Liver (tissue), 9 donors: ENCODE data around the gene ARHGAP9. TPM values are rescaled to one million over a fixed set of nuclear protein-coding genes. Genes with fewer than 3 reads are reported as not detected.

Experiments
- DNase-seq: peaks from one replicate; pipeline ENCODE4 v3.0.0-alpha.2; 2017; ENCODE audit warnings: low spot score
- H3K27ac ChIP-seq, 2 donors: one replicate each; pipeline ENCODE4 v1.7.0; 2013; ENCODE audit warnings: inconsistent platforms in 2 of 2, low read length in 2 of 2, control low read depth in 1 of 2, low read depth in 1 of 2, mild to moderate bottlenecking in 1 of 2
- H3K27me3 ChIP-seq, 4 donors: one replicate each; pipeline versions ENCODE4 v1.6.1 to v1.7.0; 2013; ENCODE audit warnings: low read length in 3 of 4, inconsistent platforms in 1 of 4, mild to moderate bottlenecking in 1 of 4, moderate library complexity in 1 of 4; ENCODE audit not compliant: control insufficient read depth in 4 of 4, insufficient read depth in 4 of 4
- H3K36me3 ChIP-seq, 4 donors: one replicate each; pipeline versions ENCODE4 v1.6.1 to v1.7.0; 2013; ENCODE audit warnings: low read length in 3 of 4, mild to moderate bottlenecking in 3 of 4, low read depth in 1 of 4, moderate library complexity in 1 of 4; ENCODE audit not compliant: control insufficient read depth in 4 of 4, insufficient read depth in 3 of 4
- H3K4me1 ChIP-seq, 4 donors: one replicate each; pipeline versions ENCODE4 v1.6.1 to v1.7.0; 2013; ENCODE audit warnings: low read length in 3 of 4, mild to moderate bottlenecking in 3 of 4, moderate library complexity in 1 of 4; ENCODE audit not compliant: control insufficient read depth in 4 of 4, insufficient read depth in 4 of 4
- H3K4me3 ChIP-seq, 3 donors: one replicate each; pipeline versions ENCODE4 v1.6.1 to v1.7.0; 2013; ENCODE audit warnings: low read length in 3 of 3, control low read depth in 1 of 3, low read depth in 1 of 3, mild to moderate bottlenecking in 1 of 3
- H3K9ac ChIP-seq, 2 donors: one replicate each; pipeline ENCODE4 v1.7.0; 2013; ENCODE audit warnings: low read length in 2 of 2, mild to moderate bottlenecking in 2 of 2, moderate library complexity in 2 of 2, control low read depth in 1 of 2, low read depth in 1 of 2
- H3K9me3 ChIP-seq, 4 donors: one replicate each; pipeline versions ENCODE4 v1.6.1 to v1.7.0; 2013; ENCODE audit warnings: low read length in 3 of 4; ENCODE audit not compliant: control insufficient read depth in 4 of 4
- ATF3 ChIP-seq: IDR thresholded peaks from 2 replicates; pipeline ENCODE4 v1.6.1; 2016; ENCODE audit warnings: antibody characterized with exemption
- CTCF ChIP-seq: fragments of 150-350 bp; IDR thresholded peaks from 2 replicates; pipeline ENCODE4 v1.5.1; 2017; ENCODE audit warnings: improper control_type of control experiment, low read depth, low read length; ENCODE audit not compliant: missing input control
- EGR1 ChIP-seq, 2 donors: IDR thresholded peaks; 2 replicates each; pipeline ENCODE4 v1.6.1; 2016 to 2018; ENCODE audit warnings: antibody characterized with exemption in 2 of 2, low read depth in 2 of 2
- FOXA1 ChIP-seq: IDR thresholded peaks from 2 replicates; pipeline ENCODE4 v1.6.1; 2016; ENCODE audit warnings: antibody characterized with exemption
- FOXA2 ChIP-seq: IDR thresholded peaks from 2 replicates; pipeline ENCODE4 v1.6.1; 2016; ENCODE audit warnings: antibody characterized with exemption
- GABPA ChIP-seq, 2 donors: IDR thresholded peaks in 1 of 2; conservative IDR thresholded peaks in 1 of 2; 2 replicates each; pipeline ENCODE4 v1.6.1; 2016; ENCODE audit warnings: antibody characterized with exemption in 2 of 2, mild to moderate bottlenecking in 1 of 2, moderate library complexity in 1 of 2
- HNF4A ChIP-seq, 2 donors: conservative IDR thresholded peaks; 2 replicates each; pipeline ENCODE4 v1.6.1; 2016; ENCODE audit warnings: antibody characterized with exemption in 2 of 2, mild to moderate bottlenecking in 2 of 2
- HNF4G ChIP-seq: IDR thresholded peaks from 2 replicates; pipeline ENCODE4 v1.6.1; 2016; ENCODE audit warnings: antibody characterized with exemption
- JUND ChIP-seq, 2 donors: IDR thresholded peaks; 2 replicates each; pipeline ENCODE4 v1.6.1; 2016; ENCODE audit warnings: antibody characterized with exemption in 2 of 2
- NR2F2 ChIP-seq: IDR thresholded peaks from 2 replicates; pipeline ENCODE4 v1.6.1; 2016; ENCODE audit warnings: antibody characterized with exemption
- RAD21 ChIP-seq, 2 donors: IDR thresholded peaks; 2 replicates each; pipeline ENCODE4 v1.6.1; 2016; ENCODE audit warnings: antibody characterized with exemption in 2 of 2, mild to moderate bottlenecking in 2 of 2
- REST ChIP-seq: IDR thresholded peaks from 2 replicates; pipeline ENCODE4 v1.6.1; 2016; ENCODE audit warnings: antibody characterized with exemption, mild to moderate bottlenecking
- RXRA ChIP-seq, 2 donors: IDR thresholded peaks; 2 replicates each; pipeline ENCODE4 v1.6.1; 2017 to 2018; ENCODE audit warnings: antibody characterized with exemption in 2 of 2, mild to moderate bottlenecking in 1 of 2
- SP1 ChIP-seq: IDR thresholded peaks from 2 replicates; pipeline ENCODE4 v1.6.1; 2018; ENCODE audit warnings: antibody characterized with exemption, mild to moderate bottlenecking
- TAF1 ChIP-seq: conservative IDR thresholded peaks from 2 replicates; pipeline ENCODE4 v1.6.1; 2016; ENCODE audit warnings: antibody characterized with exemption, mild to moderate bottlenecking
- YY1 ChIP-seq: IDR thresholded peaks from 2 replicates; pipeline ENCODE4 v1.6.1; 2016; ENCODE audit warnings: antibody characterized with exemption, mild to moderate bottlenecking
- ZBTB33 ChIP-seq: IDR thresholded peaks from 2 replicates; pipeline ENCODE4 v1.6.1; 2016; ENCODE audit warnings: antibody characterized with exemption
- WGBS: extraction: QIAGEN DNeasy Blood & Tissue Kit; methylation state at CpG from one replicate; pipeline ENCODE4 v1.1.7; 2013; 5-methylcytosine and 5-hydroxymethylcytosine counted together
- polyA plus RNA-seq, 2 donors: library from polyadenylated mRNA; stranded (reverse) in 1 of 2; unstranded in 1 of 2; fragments of 200-250 nt in 1 of 2; fragments of >200 nt in 1 of 2; fragmentation: Nextera tagmentation in 1 of 2; extraction: Ambion mirVana in 1 of 2; gene quantifications; one replicate each; pipeline versions ENCODE4 v1.2.1 to v1.2.3, GENCODE V29; 2013 to 2015
- total RNA-seq, 2 donors: library from RNA; depleted of rRNA; stranded (reverse); fragments of >200 nt; gene quantifications; one replicate each; pipeline ENCODE4 v1.2.3, GENCODE V29; 2014
- TF ChIP-seq, protein P1 (sequence below): IDR thresholded peaks from 2 replicates; pipeline ENCODE4 v1.6.1; 2016; ENCODE audit warnings: antibody characterized with exemption
- donor health status: healthy.
- donor health status: healthy.
- donor health status: healthy.
- donor health status: healthy.
- donor health status: healthy.

The ARHGAP9 gene
- total and polyA plus RNA-seq, 4 donors, result 3.0 to 12.0 (median 7.1) TPM

DNA sequence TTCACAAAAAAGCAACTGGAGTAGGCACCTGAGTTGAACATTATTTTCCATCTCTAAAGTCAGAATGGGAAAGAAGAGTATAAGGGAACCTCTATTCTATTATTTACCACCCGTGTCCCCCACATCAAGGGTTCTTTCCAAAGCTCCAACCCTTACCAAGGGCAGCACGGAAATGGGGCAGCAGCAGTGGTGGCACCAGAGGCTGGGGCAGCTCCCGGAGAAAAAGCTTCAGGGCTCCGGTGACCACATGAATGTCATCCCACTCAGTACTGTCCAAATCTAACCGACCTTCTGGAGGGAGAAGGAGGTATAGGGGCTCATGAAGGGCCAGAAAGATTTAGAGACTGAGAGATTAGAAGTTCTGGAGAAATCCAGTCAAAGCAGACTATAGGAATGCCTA lies 5.8 kb downstream of the ARHGAP9 start:
- Histone ChIP-seq H3K27me3 (peaks cover 0 to 6% (median 3%) of the 10 kb centered on the region in 4 donors), H3K4me1 (peaks cover 4 to 20% (median 14%) of the 10 kb centered on the region in 4 donors), H3K27ac (no peak overlapping the region), H3K9ac (no peak overlapping the region), H3K4me3 (no peak overlapping the region), H3K36me3 (peaks cover 0 to 2% (median 0%) of the 10 kb centered on the region in 4 donors), H3K9me3 (no peaks in the 10 kb centered on the region)
- no peak for TF ChIP-seq REST
- no peak for TF ChIP-seq RXRA (IDR thresholded peaks at IDR 0.05)
- no peak for TF ChIP-seq ATF3
- no peak for TF ChIP-seq HNF4G
- no peak for TF ChIP-seq HNF4A (conservative IDR thresholded peaks at IDR 0.05)
- no peak for TF ChIP-seq FOXA1
- no peak for TF ChIP-seq EGR1 (IDR thresholded peaks at IDR 0.05; ENCODE audit: low read depth in 2 of 2)
- no peak for TF ChIP-seq FOXA2
- TF ChIP-seq YY1, result no peak
- TF ChIP-seq ZBTB33, result no peak
- no peak for TF ChIP-seq SP1
- no peak for TF ChIP-seq GABPA (IDR thresholded peaks at IDR 0.05 in 1 of 2, conservative IDR thresholded peaks at IDR 0.05 in 1 of 2)
- TF ChIP-seq, protein P1, sequence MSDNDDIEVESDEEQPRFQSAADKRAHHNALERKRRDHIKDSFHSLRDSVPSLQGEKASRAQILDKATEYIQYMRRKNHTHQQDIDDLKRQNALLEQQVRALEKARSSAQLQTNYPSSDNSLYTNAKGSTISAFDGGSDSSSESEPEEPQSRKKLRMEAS, result no peak
- TF ChIP-seq CTCF, result no peak
- TF ChIP-seq TAF1, result no peak
- no peak for TF ChIP-seq RAD21 (IDR thresholded peaks at IDR 0.05)
- TF ChIP-seq NR2F2, result no peak
- no peak for TF ChIP-seq JUND (IDR thresholded peaks at IDR 0.05)
- no peak for DNase-seq
- 88% methylated on average over 5 of the region's 5 CpGs for WGBS
